HL-60 (cell line): ENCODE measurements around the gene PRG3.

ENCODE experiments used
- DNase-seq, 2 experiments: peaks; one replicate each; pipeline ENCODE4 v3.0.0-alpha.2; 2010 to 2020; ENCODE audit warnings: low read depth in 1 of 2, low spot score in 1 of 2
- H3K27ac ChIP-seq: fragments of 250-450 bp; sonication (Bioruptor Pico); replicated peaks from 2 replicates; pipeline ENCODE4 v1.5.1; 2020; ENCODE audit warnings: mild to moderate bottlenecking, moderate library complexity
- H3K27me3 ChIP-seq: fragments of 250-450 bp; sonication (Bioruptor Pico); 2 replicates; pipeline ENCODE4 v1.5.1; 2021; ENCODE audit warnings: mild to moderate bottlenecking, moderate library complexity; ENCODE audit not compliant: insufficient read depth, poor library complexity, severe bottlenecking
- H3K4me3 ChIP-seq: replicated peaks from 2 replicates; pipeline ENCODE4 v1.5.1; 2011; ENCODE audit warnings: mild to moderate bottlenecking, control low read depth, low read length; ENCODE audit not compliant: insufficient read depth
- CTCF ChIP-seq: IDR thresholded peaks from one replicate; pipeline ENCODE4 v1.5.1; 2011; ENCODE audit warnings: low read length, control low read depth, inconsistent platforms; ENCODE audit not compliant: insufficient read depth
- GABPA ChIP-seq: IDR thresholded peaks from 2 replicates; pipeline ENCODE4 v1.6.1; 2012; ENCODE audit warnings: low read depth
- POLR2AphosphoS5 ChIP-seq: IDR thresholded peaks from 2 replicates; pipeline ENCODE4 v1.6.1; 2012; ENCODE audit warnings: low read depth
- SPI1 ChIP-seq: IDR thresholded peaks from 2 replicates; pipeline ENCODE4 v1.6.1; 2012; ENCODE audit warnings: low read depth, mild to moderate bottlenecking, borderline replicate concordance
- TF ChIP-seq, protein P1 (sequence below): IDR thresholded peaks from 2 replicates; pipeline ENCODE4 v1.6.1; 2012; ENCODE audit warnings: low read depth; ENCODE audit not compliant: insufficient replicate concordance

The PRG3 gene

DNA sequence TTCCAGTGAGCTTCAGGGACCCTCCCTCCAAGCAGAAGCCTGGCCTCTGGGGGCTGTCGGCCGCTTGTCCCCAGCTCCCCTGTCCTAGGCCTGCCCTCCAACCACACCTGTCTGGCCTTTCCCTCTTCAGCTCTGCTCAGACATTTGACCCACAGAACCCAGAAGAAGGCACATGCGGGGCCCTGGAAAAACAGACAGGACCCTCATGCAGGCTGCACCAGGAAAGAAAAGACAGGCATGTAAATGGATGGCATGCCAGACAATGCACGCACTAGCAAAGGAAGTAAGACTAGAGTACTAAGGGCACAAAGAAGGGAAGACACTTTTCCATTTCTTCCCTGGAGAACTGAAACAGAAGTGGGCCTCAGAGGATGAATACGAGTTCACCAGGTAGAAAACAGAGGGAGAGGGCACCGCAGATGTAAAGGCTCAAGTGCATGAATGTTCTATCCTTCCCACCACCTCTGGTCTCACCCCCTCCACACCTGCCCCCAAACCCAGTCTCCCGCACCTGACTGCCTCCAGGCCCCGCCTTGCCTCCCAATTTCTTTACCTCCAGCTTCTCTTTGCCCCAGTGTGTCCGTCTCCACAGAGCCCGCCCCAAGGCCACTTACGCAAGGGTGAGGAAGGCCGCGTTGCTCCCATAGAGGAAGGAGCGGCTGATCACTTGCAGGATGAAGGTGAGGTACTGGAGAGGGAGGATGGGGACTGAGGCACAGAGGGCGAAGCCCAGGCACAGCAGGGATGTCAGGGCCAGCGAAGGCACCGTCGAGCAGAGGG, 28.6 kb upstream of the PRG3 start:
- TF ChIP-seq SPI1 (no peak), POLR2AphosphoS5 (peak; percentile 52; the same call in 1 of the 2 replicates)
- no peak overlapping the region for H3K27ac ChIP-seq
- DNase-seq: peak in 1 of 2 experiments; percentile 60
- no peaks in the 10 kb centered on the region for H3K27me3 ChIP-seq
- no peak overlapping the region for H3K4me3 ChIP-seq

DNA sequence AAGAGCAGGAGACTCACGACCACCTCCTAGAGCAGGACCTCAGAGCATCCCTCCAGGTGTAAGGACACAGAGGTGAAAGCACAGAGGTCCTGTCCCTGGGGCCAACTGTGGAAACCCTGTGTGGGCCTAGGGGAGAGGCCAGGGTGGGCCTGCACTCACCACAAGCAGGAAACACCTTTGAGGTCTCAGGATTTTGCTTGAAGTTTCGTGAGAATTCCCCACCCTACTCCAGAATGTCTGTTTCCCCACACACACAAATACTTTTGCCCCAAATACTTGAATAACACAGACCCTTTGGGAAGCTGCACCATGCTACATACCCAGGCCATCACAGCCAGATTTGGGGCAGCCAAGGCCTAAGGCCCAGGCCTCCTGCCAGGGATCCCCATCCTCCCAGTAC, 27.8 kb upstream of the PRG3 start:
- Histone ChIP-seq H3K27ac (no peak overlapping the region), H3K4me3 (no peak overlapping the region), H3K27me3 (no peaks in the 10 kb centered on the region)
- no peak for TF ChIP-seq SPI1
- TF ChIP-seq, protein P1, sequence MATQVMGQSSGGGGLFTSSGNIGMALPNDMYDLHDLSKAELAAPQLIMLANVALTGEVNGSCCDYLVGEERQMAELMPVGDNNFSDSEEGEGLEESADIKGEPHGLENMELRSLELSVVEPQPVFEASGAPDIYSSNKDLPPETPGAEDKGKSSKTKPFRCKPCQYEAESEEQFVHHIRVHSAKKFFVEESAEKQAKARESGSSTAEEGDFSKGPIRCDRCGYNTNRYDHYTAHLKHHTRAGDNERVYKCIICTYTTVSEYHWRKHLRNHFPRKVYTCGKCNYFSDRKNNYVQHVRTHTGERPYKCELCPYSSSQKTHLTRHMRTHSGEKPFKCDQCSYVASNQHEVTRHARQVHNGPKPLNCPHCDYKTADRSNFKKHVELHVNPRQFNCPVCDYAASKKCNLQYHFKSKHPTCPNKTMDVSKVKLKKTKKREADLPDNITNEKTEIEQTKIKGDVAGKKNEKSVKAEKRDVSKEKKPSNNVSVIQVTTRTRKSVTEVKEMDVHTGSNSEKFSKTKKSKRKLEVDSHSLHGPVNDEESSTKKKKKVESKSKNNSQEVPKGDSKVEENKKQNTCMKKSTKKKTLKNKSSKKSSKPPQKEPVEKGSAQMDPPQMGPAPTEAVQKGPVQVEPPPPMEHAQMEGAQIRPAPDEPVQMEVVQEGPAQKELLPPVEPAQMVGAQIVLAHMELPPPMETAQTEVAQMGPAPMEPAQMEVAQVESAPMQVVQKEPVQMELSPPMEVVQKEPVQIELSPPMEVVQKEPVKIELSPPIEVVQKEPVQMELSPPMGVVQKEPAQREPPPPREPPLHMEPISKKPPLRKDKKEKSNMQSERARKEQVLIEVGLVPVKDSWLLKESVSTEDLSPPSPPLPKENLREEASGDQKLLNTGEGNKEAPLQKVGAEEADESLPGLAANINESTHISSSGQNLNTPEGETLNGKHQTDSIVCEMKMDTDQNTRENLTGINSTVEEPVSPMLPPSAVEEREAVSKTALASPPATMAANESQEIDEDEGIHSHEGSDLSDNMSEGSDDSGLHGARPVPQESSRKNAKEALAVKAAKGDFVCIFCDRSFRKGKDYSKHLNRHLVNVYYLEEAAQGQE: no peak
- no peak for TF ChIP-seq CTCF
- no peak; the same call in 1 of the 2 replicates for TF ChIP-seq POLR2AphosphoS5
- TF ChIP-seq GABPA: no peak
- no peak for DNase-seq

- TF ChIP-seq SPI1 (no peak), GABPA (no peak), POLR2AphosphoS5 (no peak), CTCF (no peak)
- TF ChIP-seq, protein P1: no peak
- Histone ChIP-seq H3K4me3 (no peak overlapping the region), H3K27ac (no peak overlapping the region), H3K27me3 (no peaks in the 10 kb centered on the region)
- DNase-seq: peak in 1 of 2 experiments; percentile 39
These were observed 27.1 kb upstream of the PRG3 start for GRCh38 chr11:57407941-57408475.

GRCh38 chr11:57407010-57407920, 26.3 kb upstream of the PRG3 start:
- TF ChIP-seq SPI1 (peak; percentile 38; the same call in 1 of the 2 replicates), CTCF (no peak)
- H3K4me3 ChIP-seq: no peak overlapping the region
- H3K27ac ChIP-seq: peak overlapping the region; percentile 19
- no peaks in the 10 kb centered on the region for H3K27me3 ChIP-seq
- DNase-seq: peak; percentile 21 to 29
